Measurements from ENCODE around the gene WDPCP. TPM values are rescaled to one million over a fixed set of nuclear protein-coding genes. Genes with fewer than 3 reads are reported as not detected.
"Not testable (repeated sequence)": the region's sequence is repeated elsewhere in the genome, so short reads cannot be mapped to it uniquely, and the experiment has no call there.

Gene WDPCP
- total RNA-seq, 1 donor from 2014 or later = 5.3 TPM

GRCh38 chr2:63591566-63592175 is 3.4 kb upstream of the WDPCP start:
- intact Hi-C loops (cut with micrococcal nuclease) = no loop called here

GRCh38 chr2:63590626-63591408 is 2.5 kb upstream of the WDPCP start:
- intact Hi-C loops (cut with micrococcal nuclease) = no loop called here

- intact Hi-C loops (cut with micrococcal nuclease) = loop anchor here (2.0 to 10.0 kb wide), 7 partner anchors 433 to 1843 kb away; partner anchors contain the start of genes B3GNT2, CEP68, SLC1A4 and SPRED2
These were observed 1.1 kb upstream of the WDPCP start for GRCh38 chr2:63589148-63589958.

GRCh38 chr2:63587814-63588384 is 378 bp downstream of the WDPCP start:
- intact Hi-C loops (cut with micrococcal nuclease) = loop anchor here (1.0 to 10.0 kb wide), 13 partner anchors 253 to 1844 kb away; partner anchors contain the start of genes ACTR2, B3GNT2, CEP68 and EHBP1

- intact Hi-C loops (cut with micrococcal nuclease) = loop anchor here (10.0 kb wide), 2 partner anchors 1472 to 1818 kb away; partner anchors contain the start of gene CEP68
These were observed 5.4 kb downstream of the WDPCP start for GRCh38 chr2:63582873-63583272.

GRCh38 chr2:63581298-63581961 is 6.8 kb downstream of the WDPCP start:
- intact Hi-C loops (cut with micrococcal nuclease) = loop anchor here (10.0 kb wide), 2 partner anchors 1473 to 1817 kb away; partner anchors contain the start of gene CEP68

- intact Hi-C loops (cut with micrococcal nuclease) = loop anchor here (10.0 kb wide), 2 partner anchors 1474 to 1816 kb away; partner anchors contain the start of gene CEP68
These were observed 7.5 kb downstream of the WDPCP start for GRCh38 chr2:63580651-63581297.

GRCh38 chr2:63578767-63579166 is 9.5 kb downstream of the WDPCP start:
- intact Hi-C loops (cut with micrococcal nuclease) = no loop called here

GRCh38 chr2:63576546-63576945 is 11.7 kb downstream of the WDPCP start:
- intact Hi-C loops (cut with micrococcal nuclease) = no loop called here

GRCh38 chr2:63573726-63574345 is 14.4 kb downstream of the WDPCP start:
- intact Hi-C loops (cut with micrococcal nuclease) = not testable (repeated sequence)

GRCh38 chr2:63573026-63573425 is 15.3 kb downstream of the WDPCP start:
- intact Hi-C loops (cut with micrococcal nuclease) = not testable (repeated sequence)

- intact Hi-C loops (cut with micrococcal nuclease) = no loop called here
These were observed 16.3 kb downstream of the WDPCP start for GRCh38 chr2:63572001-63572400.

- intact Hi-C loops (cut with micrococcal nuclease) = no loop called here
These were observed 17.0 kb downstream of the WDPCP start for GRCh38 chr2:63571291-63571690.

- intact Hi-C loops (cut with micrococcal nuclease) = no loop called here
These were observed 18.5 kb downstream of the WDPCP start for GRCh38 chr2:63569740-63570139.

GRCh38 chr2:63562751-63563150 is 25.5 kb downstream of the WDPCP start:
- intact Hi-C loops (cut with micrococcal nuclease) = no loop called here

- intact Hi-C loops (cut with micrococcal nuclease) = not testable (repeated sequence)
These were observed 29.4 kb downstream of the WDPCP start for GRCh38 chr2:63558922-63559321.

GRCh38 chr2:63557819-63558218 is 30.5 kb downstream of the WDPCP start:
- intact Hi-C loops (cut with micrococcal nuclease) = not testable (repeated sequence)

GRCh38 chr2:63555931-63556330 is 32.3 kb downstream of the WDPCP start:
- intact Hi-C loops (cut with micrococcal nuclease) = no loop called here

GRCh38 chr2:63555299-63555698 is 33.0 kb downstream of the WDPCP start:
- intact Hi-C loops (cut with micrococcal nuclease) = no loop called here

- intact Hi-C loops (cut with micrococcal nuclease) = no loop called here
These were observed 35.2 kb downstream of the WDPCP start for GRCh38 chr2:63553049-63553448.
